ENCODE results near the gene URM1.
A peak's percentile ranks its signal among the peaks of the same experiment; 100 is the strongest.
"Not testable (repeated sequence)": the region's sequence is repeated elsewhere in the genome, so short reads cannot be mapped to it uniquely, and the experiment has no call there.

URM1 gene

GRCh38 chr9:128409978-128410377 is 38.8 kb downstream of the URM1 start:
- H3K36me3 ChIP-seq (ENCODE audit: insufficient read depth, low read length): no peaks in the 10 kb centered on the region
- no peak overlapping the region for H2AFZ ChIP-seq (ENCODE audit: low read depth, low read length)
- no peaks in the 10 kb centered on the region for H3K27me3 ChIP-seq (ENCODE audit: insufficient read depth, low read length)
- peaks cover 61% of the 10 kb centered on the region for H3K4me1 ChIP-seq (ENCODE audit: insufficient read depth, low read length)
- H3K4me3 ChIP-seq (ENCODE audit: low read length): no peak overlapping the region
- H3K9me3 ChIP-seq (ENCODE audit: low read length): no peaks in the 10 kb centered on the region

GRCh38 chr9:128411364-128412119 is 40.4 kb downstream of the URM1 start:
- H2AFZ ChIP-seq (ENCODE audit: low read depth, low read length): no peak overlapping the region
- H3K4me3 ChIP-seq (ENCODE audit: low read length): no peak overlapping the region
- H3K4me1 ChIP-seq (ENCODE audit: insufficient read depth, low read length): peaks cover 49% of the 10 kb centered on the region
- H3K27me3 ChIP-seq (ENCODE audit: insufficient read depth, low read length): no peaks in the 10 kb centered on the region
- H3K9me3 ChIP-seq (ENCODE audit: low read length): no peaks in the 10 kb centered on the region
- H3K36me3 ChIP-seq (ENCODE audit: insufficient read depth, low read length): no peaks in the 10 kb centered on the region

GRCh38 chr9:128412120-128412790 is 41.1 kb downstream of the URM1 start:
- Histone ChIP-seq H3K4me3 (ENCODE audit: low read length) (no peak overlapping the region), H2AFZ (ENCODE audit: low read depth, low read length) (no peak overlapping the region), H3K27me3 (ENCODE audit: insufficient read depth, low read length) (no peaks in the 10 kb centered on the region), H3K9me3 (ENCODE audit: low read length) (no peaks in the 10 kb centered on the region), H3K36me3 (ENCODE audit: insufficient read depth, low read length) (no peaks in the 10 kb centered on the region), H3K4me1 (ENCODE audit: insufficient read depth, low read length) (peaks cover 45% of the 10 kb centered on the region)

- H3K27me3 ChIP-seq (ENCODE audit: insufficient read depth, low read length); H3K9me3 ChIP-seq (ENCODE audit: low read length); H2AFZ ChIP-seq (ENCODE audit: low read depth, low read length); H3K36me3 ChIP-seq (ENCODE audit: insufficient read depth, low read length); H3K4me3 ChIP-seq (ENCODE audit: low read length): not testable (repeated sequence)
- H3K4me1 ChIP-seq (ENCODE audit: insufficient read depth, low read length): peaks cover 32% of the 10 kb centered on the region
Observed at GRCh38 chr9:128413728-128414127, 42.6 kb downstream of the URM1 start.

GRCh38 chr9:128414461-128414860 is 43.3 kb downstream of the URM1 start:
- no peaks in the 10 kb centered on the region for H3K9me3 ChIP-seq (ENCODE audit: low read length)
- no peaks in the 10 kb centered on the region for H3K36me3 ChIP-seq (ENCODE audit: insufficient read depth, low read length)
- H3K27me3 ChIP-seq (ENCODE audit: insufficient read depth, low read length): no peaks in the 10 kb centered on the region
- no peak overlapping the region for H2AFZ ChIP-seq (ENCODE audit: low read depth, low read length)
- H3K4me3 ChIP-seq (ENCODE audit: low read length): no peak overlapping the region
- H3K4me1 ChIP-seq (ENCODE audit: insufficient read depth, low read length): peaks cover 31% of the 10 kb centered on the region

GRCh38 chr9:128415281-128415680 is 44.1 kb downstream of the URM1 start:
- Histone ChIP-seq H3K9me3 (ENCODE audit: low read length) (no peaks in the 10 kb centered on the region), H3K4me1 (ENCODE audit: insufficient read depth, low read length) (peaks cover 24% of the 10 kb centered on the region), H3K27me3 (ENCODE audit: insufficient read depth, low read length) (no peaks in the 10 kb centered on the region), H3K36me3 (ENCODE audit: insufficient read depth, low read length) (no peaks in the 10 kb centered on the region), H3K4me3 (ENCODE audit: low read length) (no peak overlapping the region), H2AFZ (ENCODE audit: low read depth, low read length) (no peak overlapping the region)

- Histone ChIP-seq H2AFZ (ENCODE audit: low read depth, low read length) (no peak overlapping the region), H3K27me3 (ENCODE audit: insufficient read depth, low read length) (no peaks in the 10 kb centered on the region), H3K36me3 (ENCODE audit: insufficient read depth, low read length) (no peaks in the 10 kb centered on the region), H3K9me3 (ENCODE audit: low read length) (no peaks in the 10 kb centered on the region), H3K4me1 (ENCODE audit: insufficient read depth, low read length) (peaks cover 22% of the 10 kb centered on the region), H3K4me3 (ENCODE audit: low read length) (no peak overlapping the region)
Observed at GRCh38 chr9:128416014-128416413, 44.8 kb downstream of the URM1 start.

- H3K36me3 ChIP-seq (ENCODE audit: insufficient read depth, low read length): no peaks in the 10 kb centered on the region
- no peaks in the 10 kb centered on the region for H3K9me3 ChIP-seq (ENCODE audit: low read length)
- no peak overlapping the region for H2AFZ ChIP-seq (ENCODE audit: low read depth, low read length)
- no peaks in the 10 kb centered on the region for H3K27me3 ChIP-seq (ENCODE audit: insufficient read depth, low read length)
- H3K4me3 ChIP-seq (ENCODE audit: low read length): no peak overlapping the region
- H3K4me1 ChIP-seq (ENCODE audit: insufficient read depth, low read length): peaks cover 24% of the 10 kb centered on the region
Observed at GRCh38 chr9:128416432-128417019, 45.4 kb downstream of the URM1 start.

- peaks cover 20% of the 10 kb centered on the region for H3K4me1 ChIP-seq (ENCODE audit: insufficient read depth, low read length)
- no peak overlapping the region for H3K4me3 ChIP-seq (ENCODE audit: low read length)
- no peaks in the 10 kb centered on the region for H3K27me3 ChIP-seq (ENCODE audit: insufficient read depth, low read length)
- H3K9me3 ChIP-seq (ENCODE audit: low read length): no peaks in the 10 kb centered on the region
- peaks cover 6% of the 10 kb centered on the region for H3K36me3 ChIP-seq (ENCODE audit: insufficient read depth, low read length)
- H2AFZ ChIP-seq (ENCODE audit: low read depth, low read length): no peak overlapping the region
Observed at GRCh38 chr9:128419061-128419925, 48.1 kb downstream of the URM1 start.

GRCh38 chr9:128420060-128420650 is 49.0 kb downstream of the URM1 start:
- Histone ChIP-seq H3K9me3 (ENCODE audit: low read length) (no peaks in the 10 kb centered on the region), H2AFZ (ENCODE audit: low read depth, low read length) (peak overlapping the region; percentile 97), H3K27me3 (ENCODE audit: insufficient read depth, low read length) (no peaks in the 10 kb centered on the region), H3K36me3 (ENCODE audit: insufficient read depth, low read length) (peaks cover 9% of the 10 kb centered on the region), H3K4me1 (ENCODE audit: insufficient read depth, low read length) (peaks cover 20% of the 10 kb centered on the region), H3K4me3 (ENCODE audit: low read length) (peak overlapping the region; percentile 79)

GRCh38 chr9:128420651-128421481 is 49.7 kb downstream of the URM1 start, which contains the start of gene CERCAM:
Gene CERCAM (plus strand): TSS chr9:128420857. CDS start chr9:128420878, 21 bp downstream.
- H3K4me3 ChIP-seq (ENCODE audit: low read length): peak within 1 kb of the TSS; percentile 79
- peaks cover 20% of the 10 kb centered on the region for H3K4me1 ChIP-seq (ENCODE audit: insufficient read depth, low read length)
- H3K27me3 ChIP-seq (ENCODE audit: insufficient read depth, low read length): no peaks in the 10 kb centered on the region
- H3K9me3 ChIP-seq (ENCODE audit: low read length): no peaks in the 10 kb centered on the region
- H2AFZ ChIP-seq (ENCODE audit: low read depth, low read length): peak within 1 kb of the TSS; percentile 97
- peaks cover 12% of the 10 kb centered on the region for H3K36me3 ChIP-seq (ENCODE audit: insufficient read depth, low read length)

GRCh38 chr9:128421482-128421996 is 50.4 kb downstream of the URM1 start:
- Histone ChIP-seq H3K4me1 (ENCODE audit: insufficient read depth, low read length) (peaks cover 18% of the 10 kb centered on the region), H3K27me3 (ENCODE audit: insufficient read depth, low read length) (no peaks in the 10 kb centered on the region)

More at GRCh38 chr9:128421482-128421996, 50.4 kb downstream of the URM1 start:
- Histone ChIP-seq H3K4me3 (ENCODE audit: low read length) (peak overlapping the region; percentile 79), H2AFZ (ENCODE audit: low read depth, low read length) (peak overlapping the region; percentile 97), H3K9me3 (ENCODE audit: low read length) (no peaks in the 10 kb centered on the region), H3K36me3 (ENCODE audit: insufficient read depth, low read length) (peaks cover 15% of the 10 kb centered on the region)
